Activated T-cell treated with anti-CD3 and anti-CD28 coated beads for 1 hour (primary cell): ENCODE results near the gene BMERB1.

Source experiments
- DNase-seq: peaks from one replicate; pipeline ENCODE4 v3.0.0-alpha.2; 2020; ENCODE audit warnings: low read depth

The BMERB1 gene

GRCh38 chr16:15616012-15616411 is 181.6 kb downstream of the BMERB1 start:
- DNase-seq = no peak

- no peak for DNase-seq
These were observed 182.2 kb downstream of the BMERB1 start for GRCh38 chr16:15616475-15617165.

GRCh38 chr16:15617901-15618300 is 183.5 kb downstream of the BMERB1 start:
- DNase-seq = no peak

GRCh38 chr16:15618392-15618791 is 184.0 kb downstream of the BMERB1 start:
- DNase-seq = no peak

GRCh38 chr16:15620611-15621195 is 186.3 kb downstream of the BMERB1 start:
- no peak for DNase-seq

- no peak for DNase-seq
These were observed 187.1 kb downstream of the BMERB1 start for GRCh38 chr16:15621456-15621855.

- DNase-seq = no peak
These were observed 187.5 kb downstream of the BMERB1 start for GRCh38 chr16:15621889-15622288.

- no peak for DNase-seq
These were observed 197.5 kb downstream of the BMERB1 start for GRCh38 chr16:15631730-15632409.

GRCh38 chr16:15635926-15636325 is 201.5 kb downstream of the BMERB1 start:
- no peak for DNase-seq

GRCh38 chr16:15636392-15636873 is 202.0 kb downstream of the BMERB1 start:
- DNase-seq = no peak
